Activated naive CD4-positive, alpha-beta T cell treated with anti-CD3 and anti-CD28 coated beads, Interleukin-2, amount 10 ng/mL, durations not matched to agents 7 days and 5 days (primary cell): ENCODE results near the gene CDC42BPA.

ENCODE experiments used
- CTCF ChIA-PET: fragments of 350-600 bp; sonication (Branson Sonifier 250); formaldehyde crosslinking; loops from one replicate; lab custom pipeline; 2021; ENCODE audit warnings: antibody characterized with exemption; lab: Charles Lee
- DNase-seq: peaks from one replicate; pipeline ENCODE4 v3.0.0-alpha.2; 2020
- H3K27ac Mint-ChIP-seq: one replicate; pipeline ENCODE4 v1.8.0; 2021; ENCODE audit warnings: mild to moderate bottlenecking, moderate library complexity, mixed read lengths
- H3K27me3 Mint-ChIP-seq: one replicate; pipeline ENCODE4 v1.8.0; 2021; ENCODE audit warnings: mild to moderate bottlenecking, mixed read lengths
- H3K36me3 Mint-ChIP-seq: one replicate; pipeline ENCODE4 v1.8.0; 2021; ENCODE audit warnings: mixed read lengths
- H3K4me1 Mint-ChIP-seq: one replicate; pipeline ENCODE4 v1.8.0; 2021; ENCODE audit warnings: mixed read lengths
- H3K4me3 Mint-ChIP-seq: one replicate; pipeline ENCODE4 v1.8.0; 2021; ENCODE audit warnings: mild to moderate bottlenecking, moderate library complexity, mixed read lengths
- H3K9me3 Mint-ChIP-seq: one replicate; pipeline ENCODE4 v1.8.0; 2021; ENCODE audit warnings: mixed read lengths

Gene CDC42BPA

GRCh38 chr1:227321035-227321434, 2.7 kb upstream of the CDC42BPA start:
- Mint-ChIP-seq H3K4me3 (no peak overlapping the region), H3K9me3 (no peaks in the 10 kb centered on the region), H3K4me1 (peaks cover 18% of the 10 kb centered on the region), H3K27ac (peak overlapping the region; percentile 47), H3K27me3 (peaks cover 61% of the 10 kb centered on the region), H3K36me3 (no peaks in the 10 kb centered on the region)
- DNase-seq = no peak
- CTCF ChIA-PET = no interaction called here

DNA sequence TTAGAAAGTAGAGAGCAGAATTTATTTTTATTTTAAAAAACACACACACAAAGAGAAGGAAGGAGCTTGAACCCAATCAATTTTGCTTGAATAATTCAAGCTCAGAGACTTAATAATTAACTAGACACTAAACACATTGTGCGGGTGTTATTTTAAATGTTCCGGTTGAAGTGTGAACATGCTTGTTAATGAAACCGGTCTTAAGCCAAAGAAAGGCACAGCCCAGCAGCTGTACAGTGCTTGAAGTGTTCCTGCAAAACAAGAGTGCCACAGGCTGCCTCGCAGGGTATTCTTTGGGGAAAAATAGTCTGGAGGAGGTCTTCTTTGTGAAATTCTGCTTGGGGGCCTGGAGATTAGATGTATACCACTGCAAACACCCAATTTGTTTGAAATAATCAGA, 2.2 kb upstream of the CDC42BPA start:
- H3K27me3 Mint-ChIP-seq = peaks cover 64% of the 10 kb centered on the region

GRCh38 chr1:227318853-227319607, 738 bp upstream of the CDC42BPA start:
- DNase-seq = no peak
- H3K27ac Mint-ChIP-seq = no peak overlapping the region

More for the DNA sequence above, 2.2 kb upstream of the CDC42BPA start:
- H3K4me1 Mint-ChIP-seq = peaks cover 18% of the 10 kb centered on the region
- no peak for DNase-seq
- no peak overlapping the region for H3K27ac Mint-ChIP-seq
- no peaks in the 10 kb centered on the region for H3K36me3 Mint-ChIP-seq
- no peak overlapping the region for H3K4me3 Mint-ChIP-seq
- no peaks in the 10 kb centered on the region for H3K9me3 Mint-ChIP-seq
- CTCF ChIA-PET = no interaction called here

GRCh38 chr1:227317523-227318015, 723 bp downstream of the CDC42BPA start:
- H3K4me1 Mint-ChIP-seq = peaks cover 18% of the 10 kb centered on the region
- CTCF ChIA-PET = no interaction called here
- H3K27me3 Mint-ChIP-seq = peaks cover 68% of the 10 kb centered on the region
- no peaks in the 10 kb centered on the region for H3K36me3 Mint-ChIP-seq
- H3K4me3 Mint-ChIP-seq = peak overlapping the region; percentile 64
- no peak overlapping the region for H3K27ac Mint-ChIP-seq
- no peak for DNase-seq
- H3K9me3 Mint-ChIP-seq = no peaks in the 10 kb centered on the region

More at GRCh38 chr1:227318853-227319607, 738 bp upstream of the CDC42BPA start:
- Mint-ChIP-seq H3K27me3 (peaks cover 68% of the 10 kb centered on the region), H3K36me3 (no peaks in the 10 kb centered on the region), H3K9me3 (no peaks in the 10 kb centered on the region), H3K4me3 (peak overlapping the region; percentile 65), H3K4me1 (peaks cover 18% of the 10 kb centered on the region)
- CTCF ChIA-PET = no interaction called here

- Mint-ChIP-seq H3K4me3 (peak overlapping the region; percentile 26), H3K27ac (no peak overlapping the region), H3K4me1 (peaks cover 18% of the 10 kb centered on the region), H3K36me3 (no peaks in the 10 kb centered on the region), H3K27me3 (peaks cover 65% of the 10 kb centered on the region), H3K9me3 (no peaks in the 10 kb centered on the region)
- CTCF ChIA-PET = no interaction called here
- no peak for DNase-seq
Measured at GRCh38 chr1:227317011-227317451, 1.3 kb downstream of the CDC42BPA start.

- Mint-ChIP-seq H3K4me3 (peak overlapping the region; percentile 10), H3K9me3 (no peaks in the 10 kb centered on the region), H3K27me3 (peaks cover 61% of the 10 kb centered on the region), H3K27ac (no peak overlapping the region), H3K36me3 (no peaks in the 10 kb centered on the region), H3K4me1 (peaks cover 18% of the 10 kb centered on the region)
- DNase-seq = no peak
- CTCF ChIA-PET = no interaction called here
Measured at GRCh38 chr1:227316456-227316855, 1.8 kb downstream of the CDC42BPA start.

DNA sequence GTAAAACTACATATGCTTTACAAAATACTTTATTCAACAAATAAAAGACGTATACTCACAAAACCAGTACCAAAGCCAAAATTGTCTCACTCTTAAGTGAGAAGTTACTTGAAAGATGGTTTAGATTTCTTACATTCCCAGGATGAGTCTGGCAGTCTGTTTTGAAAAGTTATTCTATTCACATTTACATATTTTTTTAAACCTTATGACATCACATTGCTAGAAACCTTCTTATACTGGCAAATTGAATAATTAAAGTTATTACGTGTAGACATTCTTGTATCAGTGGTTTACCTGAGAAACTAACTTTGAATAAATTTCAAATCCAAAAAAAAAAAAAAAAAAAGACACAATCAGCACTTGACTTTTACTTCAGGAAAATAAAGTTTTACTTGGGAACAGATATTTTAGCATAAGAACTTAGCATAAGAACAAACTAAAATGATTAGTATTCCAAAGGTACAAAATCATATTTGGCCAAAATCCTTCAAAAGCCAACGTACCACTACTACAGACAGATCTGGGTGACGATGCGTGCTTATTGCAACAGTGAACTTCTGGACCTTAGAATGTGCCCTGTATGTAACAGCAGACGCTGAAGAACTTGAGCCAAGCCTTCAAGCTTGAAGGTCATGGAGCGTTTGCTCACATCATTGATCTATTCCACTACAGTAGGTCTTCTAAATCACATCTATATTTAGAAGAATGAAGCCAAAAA, 2.5 kb downstream of the CDC42BPA start:
- H3K4me3 Mint-ChIP-seq = no peak overlapping the region
- H3K36me3 Mint-ChIP-seq = no peaks in the 10 kb centered on the region
- H3K4me1 Mint-ChIP-seq = peaks cover 13% of the 10 kb centered on the region
- no peaks in the 10 kb centered on the region for H3K9me3 Mint-ChIP-seq
- no peak for DNase-seq
- peaks cover 58% of the 10 kb centered on the region for H3K27me3 Mint-ChIP-seq
- CTCF ChIA-PET = no interaction called here
- H3K27ac Mint-ChIP-seq = no peak overlapping the region

- Mint-ChIP-seq H3K27ac (no peak overlapping the region), H3K4me3 (no peak overlapping the region), H3K4me1 (peaks cover 9% of the 10 kb centered on the region), H3K9me3 (no peaks in the 10 kb centered on the region), H3K27me3 (peaks cover 52% of the 10 kb centered on the region), H3K36me3 (no peaks in the 10 kb centered on the region)
- CTCF ChIA-PET = no interaction called here
- no peak for DNase-seq
Measured at GRCh38 chr1:227314014-227314848, 4.1 kb downstream of the CDC42BPA start.

GRCh38 chr1:227312361-227313025, 5.8 kb downstream of the CDC42BPA start:
- H3K4me1 Mint-ChIP-seq = peaks cover 4% of the 10 kb centered on the region
- no peak for DNase-seq
- CTCF ChIA-PET = no interaction called here
- H3K27me3 Mint-ChIP-seq = peaks cover 34% of the 10 kb centered on the region
- H3K9me3 Mint-ChIP-seq = no peaks in the 10 kb centered on the region
- H3K36me3 Mint-ChIP-seq = no peaks in the 10 kb centered on the region
- H3K4me3 Mint-ChIP-seq = no peak overlapping the region
- H3K27ac Mint-ChIP-seq = no peak overlapping the region

DNA sequence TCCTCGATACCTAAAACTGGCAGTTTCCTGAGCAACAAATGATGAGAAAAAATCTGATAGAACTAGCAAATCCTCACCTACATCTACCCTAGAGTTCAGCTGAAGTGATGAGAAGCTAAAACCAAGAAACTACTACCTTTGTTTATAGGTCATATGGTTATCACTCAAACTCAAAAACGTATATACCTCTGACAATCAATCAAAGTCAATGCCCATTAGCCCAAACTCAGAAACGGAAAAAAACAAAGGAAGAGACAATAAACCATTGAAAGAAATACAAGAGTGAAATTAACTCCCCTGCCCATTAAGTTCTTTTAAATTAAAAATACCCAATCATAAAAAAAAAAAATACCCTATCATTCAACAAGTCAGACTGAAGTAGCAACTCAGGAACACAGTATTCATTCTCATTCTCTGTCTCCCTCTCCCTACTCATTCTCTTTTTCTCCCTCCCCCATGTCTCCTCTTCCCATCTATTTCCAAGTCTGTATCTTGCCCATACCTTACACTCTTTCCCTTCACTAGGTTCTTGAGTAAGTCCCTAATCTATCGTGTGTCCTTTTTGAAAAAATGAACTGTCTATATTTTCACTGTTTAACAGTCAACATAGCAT, 6.8 kb downstream of the CDC42BPA start:
- H3K27me3 Mint-ChIP-seq = peaks cover 25% of the 10 kb centered on the region
- no peak overlapping the region for H3K4me3 Mint-ChIP-seq
- H3K9me3 Mint-ChIP-seq = no peaks in the 10 kb centered on the region
- H3K27ac Mint-ChIP-seq = no peak overlapping the region
- DNase-seq = no peak
- H3K36me3 Mint-ChIP-seq = no peaks in the 10 kb centered on the region
- H3K4me1 Mint-ChIP-seq = peaks cover under 1% of the 10 kb centered on the region
- CTCF ChIA-PET = no interaction called here

GRCh38 chr1:227308367-227309336, 9.6 kb downstream of the CDC42BPA start:
- no peak overlapping the region for H3K27ac Mint-ChIP-seq
- H3K4me3 Mint-ChIP-seq = no peak overlapping the region
- H3K4me1 Mint-ChIP-seq = peaks cover 2% of the 10 kb centered on the region
- peaks cover 13% of the 10 kb centered on the region for H3K27me3 Mint-ChIP-seq
- no peaks in the 10 kb centered on the region for H3K9me3 Mint-ChIP-seq
- CTCF ChIA-PET = no interaction called here
- DNase-seq = no peak
- no peaks in the 10 kb centered on the region for H3K36me3 Mint-ChIP-seq

DNA sequence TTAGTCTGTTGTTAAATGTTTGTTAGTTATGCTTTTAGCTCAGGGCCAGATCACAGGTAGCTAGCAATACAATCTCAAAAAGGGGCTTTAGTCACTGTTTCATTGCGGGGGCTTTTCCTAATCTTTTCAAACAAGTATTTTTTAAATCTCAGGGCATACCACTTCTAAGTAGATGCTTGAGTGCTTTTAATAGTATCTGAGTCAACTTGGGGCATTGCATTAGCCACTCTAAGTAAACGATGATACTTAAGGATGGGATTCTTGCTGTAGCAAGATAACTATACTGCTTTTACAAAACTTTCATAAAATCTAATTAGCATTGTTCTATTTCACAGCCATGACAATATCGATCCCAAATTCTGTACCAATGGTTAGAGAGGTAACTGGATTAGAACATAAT, 11.6 kb downstream of the CDC42BPA start:
- peaks cover 7% of the 10 kb centered on the region for H3K27me3 Mint-ChIP-seq
- H3K27ac Mint-ChIP-seq = no peak overlapping the region
- no peaks in the 10 kb centered on the region for H3K36me3 Mint-ChIP-seq
- H3K9me3 Mint-ChIP-seq = no peaks in the 10 kb centered on the region
- CTCF ChIA-PET = no interaction called here
- no peak overlapping the region for H3K4me3 Mint-ChIP-seq
- DNase-seq = no peak
- H3K4me1 Mint-ChIP-seq = peaks cover 2% of the 10 kb centered on the region
